ENCODE measurements around the gene GULP1.

Gene GULP1

GRCh38 chr2:188471166-188471565, 179.5 kb downstream of the GULP1 start:
- no peak for DNase-seq (ENCODE audit: low read depth in 2 of 2)

DNA sequence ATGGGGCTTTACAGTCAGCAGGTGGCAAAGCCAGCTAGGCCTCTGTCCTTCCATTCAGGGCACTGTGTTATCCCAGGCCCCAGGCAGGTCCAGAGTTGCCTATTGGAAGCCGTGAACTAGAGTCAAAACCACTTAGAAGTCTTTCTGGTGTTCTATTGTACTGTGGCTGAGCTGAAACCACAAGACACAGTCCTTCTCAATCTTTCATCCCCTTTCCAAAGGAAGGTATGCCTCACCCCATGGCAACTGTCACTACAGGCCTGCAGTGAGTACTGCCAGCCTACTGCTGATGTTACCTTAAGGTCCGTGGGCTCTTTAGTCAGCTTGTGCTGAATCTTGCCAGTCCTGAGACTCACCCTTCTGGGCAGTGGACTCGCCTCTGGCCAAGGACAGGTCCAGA, 181.6 kb downstream of the GULP1 start:
- no peak for DNase-seq (ENCODE audit: low read depth in 2 of 2)

GRCh38 chr2:188474316-188474715, 182.6 kb downstream of the GULP1 start:
- DNase-seq (ENCODE audit: low read depth in 2 of 2): no peak

GRCh38 chr2:188475945-188476344, 184.3 kb downstream of the GULP1 start:
- no peak for DNase-seq (ENCODE audit: low read depth in 2 of 2)

- DNase-seq (ENCODE audit: low read depth in 2 of 2): no peak
Observed at GRCh38 chr2:188477564-188478103, 186.0 kb downstream of the GULP1 start.

GRCh38 chr2:188478724-188479123, 187.1 kb downstream of the GULP1 start:
- DNase-seq (ENCODE audit: low read depth in 2 of 2): no peak

DNA sequence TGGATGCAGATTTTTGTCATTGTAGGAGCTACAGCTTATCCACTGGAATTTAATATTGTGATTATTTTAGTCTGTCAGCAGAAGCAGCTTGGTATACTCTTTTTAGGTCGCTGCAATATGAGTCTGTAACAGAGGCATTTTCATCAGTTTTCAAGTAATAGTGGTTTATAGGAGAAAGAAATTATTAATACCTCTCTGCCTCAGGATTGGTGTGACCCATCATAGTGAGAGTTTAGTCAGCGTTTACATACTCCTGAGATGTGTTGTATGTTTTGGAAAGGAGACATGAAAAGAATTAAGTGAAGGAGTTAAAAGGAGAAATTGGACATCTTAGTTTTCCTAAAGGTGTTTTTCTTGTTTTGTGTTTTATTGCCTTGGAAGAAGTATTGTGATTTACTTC, 189.8 kb downstream of the GULP1 start:
- DNase-seq (ENCODE audit: low read depth in 2 of 2): no peak

DNA sequence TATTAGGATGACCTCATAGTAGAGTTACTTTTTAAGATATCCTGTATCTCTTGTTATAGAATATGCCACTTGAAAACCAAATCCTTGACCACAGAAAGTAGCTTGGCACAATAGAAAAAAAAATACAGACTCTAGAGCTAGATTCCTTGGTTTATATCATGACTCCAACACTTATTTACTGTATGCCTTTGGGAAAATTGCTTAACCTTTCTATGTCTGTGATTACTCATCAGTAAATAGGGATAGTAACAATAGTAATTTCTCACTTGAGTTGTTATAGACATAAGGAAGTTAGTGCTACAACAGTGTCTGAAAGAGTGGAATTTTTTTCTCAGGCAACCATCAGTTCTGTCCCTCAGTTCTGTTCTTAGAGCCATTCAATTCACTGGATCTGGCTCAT, 193.8 kb downstream of the GULP1 start:
- DNase-seq (ENCODE audit: low read depth in 2 of 2): no peak

DNA sequence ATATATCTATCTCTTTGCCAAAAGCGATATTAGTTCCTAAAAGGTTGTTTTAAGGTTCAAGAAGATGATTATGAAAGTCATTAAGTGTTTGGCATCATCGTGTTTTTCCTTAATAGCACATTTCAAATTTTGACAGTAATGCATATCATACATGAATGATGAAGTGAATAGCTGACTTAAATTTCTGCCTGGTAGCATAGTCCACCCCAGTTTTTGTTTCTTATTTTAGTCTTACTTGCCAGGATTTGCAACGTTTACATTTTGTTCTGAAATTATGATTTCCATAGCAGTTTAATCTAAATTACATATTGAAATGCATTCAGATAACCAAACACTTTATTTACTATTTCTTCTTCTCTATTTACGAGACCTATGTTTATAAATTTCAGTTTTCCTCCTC, 201.1 kb downstream of the GULP1 start:
- no peak for DNase-seq (ENCODE audit: low read depth in 2 of 2)

DNA sequence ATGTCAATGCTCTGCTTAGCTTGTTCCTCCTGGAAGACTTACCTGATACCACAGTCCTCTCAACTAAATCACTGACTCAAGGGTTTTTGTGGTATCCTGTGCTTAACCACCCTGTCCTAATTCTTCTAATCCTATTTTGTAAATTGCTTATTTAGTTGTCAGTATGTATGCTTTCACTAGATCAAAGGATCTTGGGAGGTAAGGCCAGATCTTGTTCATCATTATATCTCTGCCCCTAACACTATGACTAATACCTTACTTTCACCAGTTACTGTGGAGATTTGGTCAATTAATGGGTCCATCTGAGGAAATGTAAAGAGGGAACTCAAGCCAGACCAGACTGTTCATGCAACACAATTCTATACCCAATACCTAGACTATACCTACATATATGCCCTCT, 203.2 kb downstream of the GULP1 start:
- DNase-seq (ENCODE audit: low read depth in 2 of 2): no peak

- no peak for DNase-seq (ENCODE audit: low read depth in 2 of 2)
Observed at GRCh38 chr2:188495969-188496431, 204.3 kb downstream of the GULP1 start.

GRCh38 chr2:188497726-188498125, 206.1 kb downstream of the GULP1 start:
- no peak for DNase-seq (ENCODE audit: low read depth in 2 of 2)

DNA sequence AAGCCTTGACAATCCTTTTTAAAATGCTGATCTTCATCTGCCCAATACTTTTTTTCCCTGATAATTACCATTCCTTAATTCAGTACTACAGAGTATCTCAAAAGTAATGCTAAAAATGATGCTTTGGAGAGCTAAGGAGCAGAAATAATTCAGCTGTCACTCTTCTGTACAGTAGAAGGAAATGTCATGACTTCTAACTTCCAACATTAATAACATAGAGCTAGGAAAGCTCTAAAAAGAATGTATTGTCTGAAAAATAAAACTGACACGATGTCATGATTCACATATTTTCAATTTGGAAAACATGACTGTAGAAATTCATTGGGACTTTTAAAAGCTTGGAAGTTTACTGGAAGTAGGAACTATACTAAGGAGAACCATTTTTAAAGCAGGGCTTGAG, 212.3 kb downstream of the GULP1 start:
- no peak for DNase-seq (ENCODE audit: low read depth in 2 of 2)

GRCh38 chr2:188506843-188507242, 215.2 kb downstream of the GULP1 start:
- DNase-seq (ENCODE audit: low read depth in 2 of 2): no peak

GRCh38 chr2:188511346-188511745, 219.7 kb downstream of the GULP1 start:
- DNase-seq (ENCODE audit: low read depth in 2 of 2): no peak

DNA sequence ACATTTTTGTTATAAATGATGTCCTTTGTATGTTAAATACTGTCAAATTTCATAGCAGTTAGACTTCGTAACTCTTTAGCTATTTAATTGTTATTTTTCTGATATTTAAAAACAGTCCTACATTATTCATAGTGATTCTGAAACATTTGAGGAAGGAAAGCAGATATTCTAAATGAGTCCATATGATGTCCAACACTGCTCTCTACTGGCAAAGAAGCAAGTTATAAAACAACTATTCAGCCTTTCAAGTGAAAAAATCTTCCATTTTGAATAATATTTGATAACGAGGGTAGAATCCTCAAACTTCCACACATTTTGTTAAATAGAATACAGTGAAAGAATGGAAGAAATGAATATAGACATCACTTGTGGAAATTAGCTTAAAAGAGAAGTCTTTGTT, 220.8 kb downstream of the GULP1 start:
- DNase-seq (ENCODE audit: low read depth in 2 of 2): no peak

GRCh38 chr2:188515918-188516317, 224.2 kb downstream of the GULP1 start:
- DNase-seq (ENCODE audit: low read depth in 2 of 2): no peak

- DNase-seq (ENCODE audit: low read depth in 2 of 2): no peak
Observed at GRCh38 chr2:188517549-188518215, 226.0 kb downstream of the GULP1 start.

- DNase-seq (ENCODE audit: low read depth in 2 of 2): no peak
Observed at GRCh38 chr2:188518381-188518780, 226.7 kb downstream of the GULP1 start.

- no peak for DNase-seq (ENCODE audit: low read depth in 2 of 2)
Observed at GRCh38 chr2:188519136-188519535, 227.5 kb downstream of the GULP1 start.

- DNase-seq (ENCODE audit: low read depth in 2 of 2): no peak
Observed at GRCh38 chr2:188522517-188522916, 230.8 kb downstream of the GULP1 start.

DNA sequence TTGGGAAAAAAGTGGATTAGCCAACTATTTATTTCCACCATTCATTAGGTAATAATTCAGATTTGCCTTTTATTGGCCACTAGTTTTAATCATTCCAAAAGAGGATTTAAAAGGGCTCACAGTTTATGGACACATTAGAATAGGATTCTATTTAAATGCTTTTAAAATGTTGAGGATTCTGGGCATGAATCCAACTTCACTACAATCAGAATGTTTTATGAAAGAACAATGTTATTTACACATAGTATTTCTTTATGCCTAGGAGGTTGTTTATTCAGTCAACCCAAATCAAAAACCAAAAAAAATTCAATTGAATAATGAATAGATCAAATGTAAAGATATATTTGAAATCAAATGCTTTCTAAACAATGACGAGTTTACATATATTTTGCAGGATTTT, 232.2 kb downstream of the GULP1 start:
- no peak for DNase-seq (ENCODE audit: low read depth in 2 of 2)

- no peak for DNase-seq (ENCODE audit: low read depth in 2 of 2)
Observed at GRCh38 chr2:188524519-188525113, 232.9 kb downstream of the GULP1 start.

DNA sequence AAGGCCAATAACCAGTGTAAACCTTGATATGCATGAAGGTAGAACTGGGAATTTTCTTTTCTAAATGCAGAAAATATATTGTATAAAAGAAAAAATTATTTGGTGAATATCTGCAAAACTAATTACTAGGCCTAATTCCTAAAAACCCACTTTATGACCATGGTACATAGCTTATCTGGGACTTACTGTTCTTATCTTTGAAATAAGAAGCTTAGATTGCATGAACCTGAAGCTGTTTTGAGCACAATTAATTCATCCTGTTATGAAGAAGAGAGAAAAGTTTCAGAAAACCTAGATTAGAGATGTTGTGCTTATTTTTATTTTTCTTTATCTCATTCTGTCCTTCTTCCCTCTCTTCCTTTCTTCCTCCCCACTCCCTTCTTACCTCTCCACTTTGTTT, 235.0 kb downstream of the GULP1 start:
- DNase-seq (ENCODE audit: low read depth in 2 of 2): no peak

Measured in activated CD8-positive, alpha-beta memory T cell treated with anti-CD3 and anti-CD28 coated beads for 4 hours (primary cell).